GM12878 (cell line): ENCODE measurements around the gene SLC35E2B. TPM values are rescaled to one million over a fixed set of nuclear protein-coding genes. Genes with fewer than 3 reads are reported as not detected.
"Not testable (repeated sequence)": the region's sequence is repeated elsewhere in the genome, so short reads cannot be mapped to it uniquely, and the experiment has no call there.

ENCODE experiments used
- ATAC-seq: fragments of 200-7000 bp; cut with Tn5 transposase; 3 replicates; pipeline ENCODE4 v1.9.1; 2020; ENCODE audit warnings: mild to moderate bottlenecking, moderate library complexity
- BruUV-seq: library from RNA; stranded (reverse); fragments of 400-500 nt; replicated peaks from 2 replicates; lab custom pipeline; 2021; lab: Mats Ljungman, UMichigan
- CTCF ChIA-PET: fragments of 300-600 bp; sonication (Branson Sonifier 250); formaldehyde crosslinking; extraction: SDS; loops from one replicate; lab custom pipeline; 2021; ENCODE audit warnings: inconsistent platforms; lab: Yijun Ruan, JAX
- POLR2A ChIA-PET: fragments of 350-600 bp; formaldehyde crosslinking; extraction: SDS; loops from one replicate; lab custom pipeline; 2021; ENCODE audit warnings: inconsistent platforms; lab: Charles Lee
- RAD21 ChIA-PET: fragments of 300-600 bp; sonication (Branson Sonifier 250); formaldehyde crosslinking; loops from one replicate; lab custom pipeline; 2023; ENCODE audit warnings: antibody characterized with exemption; ENCODE audit not compliant: unreplicated experiment; lab: Charles Lee
- SMC1A ChIA-PET: fragments of 300-600 bp; sonication (Branson Sonifier 250); formaldehyde crosslinking; loops from one replicate; lab custom pipeline; 2023; ENCODE audit not compliant: unreplicated experiment, uncharacterized antibody; lab: Charles Lee
- DNase-seq: peaks from one replicate; pipeline ENCODE4 v3.0.0-alpha.2; 2011; ENCODE audit warnings: low read depth, low spot score
- FAIRE-seq: peaks from 3 replicates; lab custom pipeline; 2011; peaks lifted over from hg19 to GRCh38; lab: Jason Lieb, UNC
- H2AFZ ChIP-seq: 2 replicates; pipeline ENCODE4 v1.6.0; 2011; ENCODE audit warnings: low read depth, low read length, control low read depth; ENCODE audit not compliant: control insufficient read depth
- H3K27ac ChIP-seq: 2 replicates; pipeline ENCODE4 v1.5.1; 2011; ENCODE audit warnings: control low read depth; ENCODE audit not compliant: control insufficient read depth, insufficient read depth
- H3K27me3 ChIP-seq, 2 experiments: replicated peaks in 1 of 2; 2 replicates each; pipeline versions ENCODE4 v1.6.0 to v1.6.1; 2011; ENCODE audit warnings: low read length in 1 of 2; ENCODE audit not compliant: control insufficient read depth in 2 of 2, insufficient read depth in 2 of 2
- H3K36me3 ChIP-seq, 2 experiments: 2 replicates each; pipeline ENCODE4 v1.5.1; 2011; ENCODE audit warnings: low read length in 1 of 2; ENCODE audit not compliant: control insufficient read depth in 2 of 2, insufficient read depth in 2 of 2
- H3K4me1 ChIP-seq: 2 replicates; pipeline ENCODE4 v1.6.1; 2011; ENCODE audit warnings: mild to moderate bottlenecking, low read length, moderate library complexity, mixed read lengths; ENCODE audit not compliant: control insufficient read depth, insufficient read depth
- H3K4me2 ChIP-seq: 2 replicates; pipeline ENCODE4 v1.6.0; 2011; ENCODE audit warnings: control low read depth; ENCODE audit not compliant: control insufficient read depth, insufficient read depth
- H3K4me3 ChIP-seq: fragments of 200-600 bp; sonication (generic); 2 replicates; pipeline ENCODE4 v1.5.1; 2016
- H3K79me2 ChIP-seq: 2 replicates; pipeline ENCODE4 v1.6.0; 2011; ENCODE audit warnings: low read length; ENCODE audit not compliant: control insufficient read depth, insufficient read depth
- H3K9ac ChIP-seq: 2 replicates; pipeline ENCODE4 v1.8.0; 2011; ENCODE audit warnings: low read length, control low read depth, mixed read lengths; ENCODE audit not compliant: control insufficient read depth, insufficient read depth
- H3K9me3 ChIP-seq: replicated peaks from 3 replicates; pipeline ENCODE4 v1.5.1; 2011; ENCODE audit warnings: mild to moderate bottlenecking, low read length; ENCODE audit not compliant: control insufficient read depth, insufficient read depth
- H4K20me1 ChIP-seq: 2 replicates; pipeline ENCODE4 v1.6.0; 2011; ENCODE audit not compliant: control insufficient read depth, insufficient read depth
- NR2C1 ChIP-seq: fragments of 450-650 bp; IDR thresholded peaks from 2 replicates; pipeline ENCODE4 v1.6.1; 2017; ENCODE audit warnings: antibody characterized with exemption, mild to moderate bottlenecking, moderate library complexity
- STAT3 ChIP-seq: IDR thresholded peaks from 2 replicates; pipeline ENCODE4 v1.6.1; 2011; ENCODE audit warnings: low read depth, low read length, improper control_type of control experiment
- SUZ12 ChIP-seq: fragments of 200-600 bp; sonication (generic); IDR thresholded peaks from one replicate; pipeline ENCODE4 v1.6.1; 2018; ENCODE audit warnings: antibody characterized with exemption, mild to moderate bottlenecking; ENCODE audit not compliant: unreplicated experiment
- WGBS: methylation state at CpG from one replicate; pipeline ENCODE4 v1.1.6; 2016; ENCODE audit warnings: low lambda C conversion rate; ENCODE audit not compliant: insufficient replicate concordance, insufficient coverage; ENCODE audit errors: missing lambda C conversion rate; 5-methylcytosine and 5-hydroxymethylcytosine counted together
- in situ Hi-C: fragments of 300-500 bp; cut with MboI; formaldehyde crosslinking; loops from 9 replicates; pipeline ENCODE4 v1.14.3; 2018; ENCODE audit warnings: mixed read lengths
- intact Hi-C: fragments of 100-400 bp; cut with micrococcal nuclease; formaldehyde crosslinking; loops from one replicate; pipeline ENCODE4 v1.14.2; 2022; ENCODE audit not compliant: unreplicated experiment
- polyA plus RNA-seq, 11 experiments: library from polyadenylated mRNA; depleted of rRNA in 4 of 11; unstranded in 6 of 11; stranded (reverse) in 5 of 11; fragments of >200 nt; fragmentation: Nextera tagmentation in 4 of 11; fragmentation: Illumina TruSeq in 1 of 11; extraction: Ambion mirVana in 4 of 11; extraction: Trizol in 1 of 11; gene quantifications; 1 replicate in 1 of 11; 2 replicates in 10 of 11; pipeline versions ENCODE4 v1.2.1 to v1.2.3, GENCODE V29; 2011 to 2016; ENCODE audit warnings: inconsistent platforms in 2 of 11, missing spikeins in 2 of 11, low read depth in 1 of 11
- total RNA-seq, 4 experiments: library from RNA; depleted of rRNA in 3 of 4; stranded (reverse); fragments of >200 nt in 3 of 4; fragmentation: Illumina TruSeq in 1 of 4; extraction: Trizol in 1 of 4; gene quantifications; 2 replicates each; pipeline versions ENCODE4 v1.2.1 to v1.2.3, GENCODE V29; 2013 to 2021

SLC35E2B gene
- total and polyA plus RNA-seq, 10 of the 15 experiments (the other 5 are each of a cell fraction or from before 2014, with no cell fraction given) = 2.6 to 36.7 (median 18.6) TPM

- FAIRE-seq (no peak), ATAC-seq (no peak), DNase-seq (no peak)
- in situ Hi-C loops = no loop called here
- H2AFZ ChIP-seq = no peak overlapping the region
- BruUV-seq = no TSS peak
- H3K4me2 ChIP-seq = no peak overlapping the region
- no peaks in the 10 kb centered on the region for H3K9me3 ChIP-seq
- POLR2A ChIA-PET = interaction anchor here (0.5 to 1.1 kb wide), 2 partner anchors 12 to 238 kb away, joined by 4 to 11 read pairs; no protein-coding TSS in a partner anchor
- intact Hi-C loops = no loop called here
- no peak for TF ChIP-seq SUZ12
- TF ChIP-seq NR2C1 = no peak
- TF ChIP-seq STAT3 = no peak
- WGBS = 93% methylated on average over 27 of the region's 27 CpGs
- H3K79me2 ChIP-seq = no peaks in the 10 kb centered on the region
- H3K9ac ChIP-seq = no peak overlapping the region
- H4K20me1 ChIP-seq = no peaks in the 10 kb centered on the region
- no peaks in the 10 kb centered on the region for H3K27me3 ChIP-seq
- no peak overlapping the region for H3K27ac ChIP-seq
- CTCF ChIA-PET = interaction anchor here (2.3 kb wide), 1 partner anchor 13 kb away, joined by 13 read pairs; no protein-coding TSS in a partner anchor
- no peaks in the 10 kb centered on the region for H3K4me1 ChIP-seq
- RAD21 ChIA-PET = no interaction called here
- no peak overlapping the region for H3K4me3 ChIP-seq
- H3K36me3 ChIP-seq = peaks cover 6 to 7% of the 10 kb centered on the region in 2 experiments; a peak in 3 of 4 replicates
- SMC1A ChIA-PET = no interaction called here
Measured at GRCh38 chr1:1664941-1665814, 27.4 kb downstream of the SLC35E2B start.

DNA sequence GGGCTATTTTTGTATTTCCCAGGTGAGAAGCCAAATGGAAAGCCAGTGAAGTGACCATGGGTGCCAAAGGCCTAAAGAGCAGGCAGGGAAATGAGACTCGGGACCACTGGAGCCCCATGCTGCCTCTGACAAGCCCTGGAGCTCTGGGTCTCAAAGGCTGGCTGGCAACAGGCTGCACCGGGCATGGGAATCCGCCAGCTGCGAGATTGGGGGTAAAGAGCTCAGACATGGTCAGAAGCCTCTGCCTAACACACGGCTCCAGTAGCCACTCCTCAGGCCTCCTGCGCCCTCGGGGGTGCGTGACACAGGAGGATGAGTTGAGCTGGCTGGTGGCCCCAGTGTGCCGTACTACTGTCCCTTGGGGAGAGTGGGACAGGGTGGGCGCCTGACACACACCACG lies 28.3 kb downstream of the SLC35E2B start:
- H3K27ac ChIP-seq, H3K79me2 ChIP-seq, H3K4me3 ChIP-seq, H3K4me1 ChIP-seq, H2AFZ ChIP-seq, BruUV-seq, in situ Hi-C loops, intact Hi-C loops, H3K9me3 ChIP-seq, DNase-seq, RAD21 ChIA-PET, H3K36me3 ChIP-seq, ATAC-seq, SMC1A ChIA-PET, H3K9ac ChIP-seq, FAIRE-seq, H4K20me1 ChIP-seq, H3K27me3 ChIP-seq, H3K4me2 ChIP-seq: not testable (repeated sequence)
- 67% methylated on average over 5 of the region's 11 CpGs for WGBS
- CTCF ChIA-PET = interaction anchor here (2.3 kb wide), 1 partner anchor 14 kb away, joined by 13 read pairs; no protein-coding TSS in a partner anchor
- POLR2A ChIA-PET = interaction anchor here (0.5 kb wide), 1 partner anchor 239 kb away, joined by 11 read pairs; no protein-coding TSS in a partner anchor

DNA sequence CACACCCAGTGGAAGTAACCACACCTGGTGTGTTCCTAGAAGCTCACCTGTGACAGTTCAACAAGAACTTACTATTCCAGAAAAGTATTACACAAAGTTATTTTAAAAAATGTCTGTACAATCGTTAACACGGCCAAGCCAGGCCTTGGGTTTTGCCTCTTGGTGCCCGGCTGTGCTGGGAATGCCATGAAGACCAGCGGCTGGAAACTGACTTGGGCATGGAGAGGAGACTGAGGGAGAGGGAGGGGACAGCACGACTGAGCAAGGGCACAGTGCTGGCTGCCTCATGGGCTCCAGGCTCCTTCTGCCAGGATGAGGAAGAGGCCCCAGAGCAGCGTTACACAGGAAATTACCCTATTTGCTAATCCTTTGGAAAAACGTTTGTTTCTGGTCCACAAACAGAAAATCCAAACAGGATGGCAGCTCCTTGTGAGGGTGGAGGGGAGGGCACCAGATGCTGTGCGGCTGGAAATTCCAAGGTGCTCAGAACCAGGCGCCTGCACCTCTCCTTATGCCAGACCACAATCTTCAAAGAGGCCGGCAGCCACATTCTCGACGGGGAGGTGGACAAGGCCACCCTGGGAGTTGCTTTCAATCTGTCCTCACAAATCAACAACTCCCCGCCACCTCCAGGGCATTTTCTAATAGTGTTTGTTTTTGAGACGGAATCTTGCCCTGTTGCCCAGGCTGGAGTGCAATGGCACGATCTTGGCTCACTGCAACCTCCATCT lies 29.6 kb downstream of the SLC35E2B start:
- H3K9me3 ChIP-seq, intact Hi-C loops, SMC1A ChIA-PET, FAIRE-seq, H3K79me2 ChIP-seq, RAD21 ChIA-PET, H3K4me1 ChIP-seq, H3K36me3 ChIP-seq, H2AFZ ChIP-seq, H3K9ac ChIP-seq, H3K27me3 ChIP-seq, H3K27ac ChIP-seq, H3K4me3 ChIP-seq, BruUV-seq, ATAC-seq, H4K20me1 ChIP-seq, DNase-seq, H3K4me2 ChIP-seq, in situ Hi-C loops, CTCF ChIA-PET, POLR2A ChIA-PET: not testable (repeated sequence)
- WGBS = 85% methylated on average over 14 of the region's 15 CpGs
